ENCODE data around the gene PFDN1. TPM values are rescaled to one million over a fixed set of nuclear protein-coding genes. Genes with fewer than 3 reads are reported as not detected.

Gene PFDN1
- total and polyA plus RNA-seq, 2 experiments from 2014 or later, result 119 to 256 TPM

DNA sequence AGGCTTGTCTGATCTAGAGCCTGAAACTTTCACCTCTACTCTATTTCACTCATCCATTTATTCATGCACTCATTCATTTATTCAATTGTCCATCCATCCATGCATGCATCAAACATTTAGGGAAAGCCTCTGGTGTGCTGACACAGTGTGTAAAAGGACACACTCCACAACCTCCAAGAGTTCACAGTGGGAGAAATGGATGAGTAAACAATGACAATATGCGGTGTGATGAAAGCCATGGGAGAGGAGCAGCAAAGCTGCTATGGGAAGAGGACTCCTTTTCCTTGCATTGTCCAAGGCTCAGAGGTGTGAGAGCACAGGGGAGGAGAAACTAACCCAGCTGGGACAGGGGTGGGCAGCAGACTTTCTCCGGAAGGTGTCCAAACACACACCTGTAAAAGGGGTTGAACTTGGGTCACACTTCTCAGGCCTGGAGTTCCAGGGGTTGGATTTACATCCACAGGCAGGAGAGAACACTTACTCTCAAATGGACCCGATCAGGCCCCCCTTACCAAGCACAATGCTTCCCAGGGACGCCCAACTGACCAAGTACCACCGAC, 21.2 kb upstream of the PFDN1 start (continued):
- TF ChIP-seq, protein P1, sequence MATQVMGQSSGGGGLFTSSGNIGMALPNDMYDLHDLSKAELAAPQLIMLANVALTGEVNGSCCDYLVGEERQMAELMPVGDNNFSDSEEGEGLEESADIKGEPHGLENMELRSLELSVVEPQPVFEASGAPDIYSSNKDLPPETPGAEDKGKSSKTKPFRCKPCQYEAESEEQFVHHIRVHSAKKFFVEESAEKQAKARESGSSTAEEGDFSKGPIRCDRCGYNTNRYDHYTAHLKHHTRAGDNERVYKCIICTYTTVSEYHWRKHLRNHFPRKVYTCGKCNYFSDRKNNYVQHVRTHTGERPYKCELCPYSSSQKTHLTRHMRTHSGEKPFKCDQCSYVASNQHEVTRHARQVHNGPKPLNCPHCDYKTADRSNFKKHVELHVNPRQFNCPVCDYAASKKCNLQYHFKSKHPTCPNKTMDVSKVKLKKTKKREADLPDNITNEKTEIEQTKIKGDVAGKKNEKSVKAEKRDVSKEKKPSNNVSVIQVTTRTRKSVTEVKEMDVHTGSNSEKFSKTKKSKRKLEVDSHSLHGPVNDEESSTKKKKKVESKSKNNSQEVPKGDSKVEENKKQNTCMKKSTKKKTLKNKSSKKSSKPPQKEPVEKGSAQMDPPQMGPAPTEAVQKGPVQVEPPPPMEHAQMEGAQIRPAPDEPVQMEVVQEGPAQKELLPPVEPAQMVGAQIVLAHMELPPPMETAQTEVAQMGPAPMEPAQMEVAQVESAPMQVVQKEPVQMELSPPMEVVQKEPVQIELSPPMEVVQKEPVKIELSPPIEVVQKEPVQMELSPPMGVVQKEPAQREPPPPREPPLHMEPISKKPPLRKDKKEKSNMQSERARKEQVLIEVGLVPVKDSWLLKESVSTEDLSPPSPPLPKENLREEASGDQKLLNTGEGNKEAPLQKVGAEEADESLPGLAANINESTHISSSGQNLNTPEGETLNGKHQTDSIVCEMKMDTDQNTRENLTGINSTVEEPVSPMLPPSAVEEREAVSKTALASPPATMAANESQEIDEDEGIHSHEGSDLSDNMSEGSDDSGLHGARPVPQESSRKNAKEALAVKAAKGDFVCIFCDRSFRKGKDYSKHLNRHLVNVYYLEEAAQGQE (IDR thresholded peaks at IDR 0.05; ENCODE audit: unreplicated experiment), result no peak

DNA sequence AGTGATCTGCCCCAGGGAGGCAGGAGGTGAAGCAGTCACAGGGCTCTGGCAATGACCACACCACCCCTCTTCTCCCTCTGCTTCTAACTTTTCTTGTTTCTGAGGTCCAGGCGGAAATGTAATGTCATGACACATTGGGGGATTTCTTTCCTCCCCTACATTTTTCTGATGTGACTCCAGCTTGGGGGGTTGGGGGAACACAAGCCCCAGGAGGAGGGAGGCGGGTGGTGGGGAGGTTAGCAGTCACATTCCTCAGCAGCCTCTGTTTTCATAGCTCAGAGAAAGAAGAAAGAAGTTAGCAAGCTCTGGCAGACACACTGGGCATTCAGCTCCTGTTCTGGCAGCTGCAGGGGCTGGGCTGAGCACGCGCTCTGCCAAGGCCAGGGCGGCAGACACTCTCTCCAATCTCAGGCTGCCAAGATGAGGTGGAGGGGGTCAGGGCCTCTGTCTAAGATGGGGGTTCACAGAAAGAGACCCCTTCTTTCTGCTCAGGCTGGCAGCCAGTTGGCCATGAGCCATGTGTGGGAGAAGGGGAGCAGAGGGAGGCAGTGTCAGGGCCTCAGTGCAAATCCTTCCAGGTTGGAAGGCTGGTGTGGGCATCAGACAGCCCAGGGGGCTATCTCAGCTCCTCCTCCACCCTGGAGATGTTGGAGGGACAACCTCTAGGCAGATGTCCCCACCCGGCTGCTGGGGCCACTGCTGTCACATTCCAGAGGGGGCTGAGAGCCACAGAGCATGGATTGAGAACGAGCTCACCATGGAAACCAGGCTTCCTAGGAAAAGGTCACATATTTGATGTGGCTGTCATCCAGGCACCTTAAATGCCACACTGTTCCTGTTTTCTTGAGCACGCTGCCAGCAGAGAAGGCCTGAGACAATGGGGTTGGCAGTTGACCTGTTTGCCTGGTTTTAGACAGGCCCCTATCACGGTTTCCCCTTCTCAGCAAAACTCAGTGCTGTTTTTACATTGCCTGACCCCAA, 20.1 kb upstream of the PFDN1 start:
- H3K9me2 ChIP-seq (ENCODE audit: insufficient read depth), result 0 out of 2 replicates have a peak, but pooled peaks cover 5% of the 10 kb centered on the region
- H3K4me3 Mint-ChIP-seq, result no peak overlapping the region
- H3K4me2 ChIP-seq, result no peak overlapping the region
- no peak overlapping the region for H3K27ac ChIP-seq (ENCODE audit: low read depth)
- no peaks in the 10 kb centered on the region for H3K36me3 ChIP-seq (ENCODE audit: insufficient read depth)
- no peak overlapping the region for H2AFZ ChIP-seq
- H3K27ac Mint-ChIP-seq, result no peak overlapping the region
- H3K4me1 ChIP-seq (ENCODE audit: insufficient read depth), result no peaks in the 10 kb centered on the region; the same call in 1 of the 2 replicates
- no peaks in the 10 kb centered on the region for H3K36me3 Mint-ChIP-seq (ENCODE audit: low read depth)
- ATAC-seq, result peak; percentile 25; the same call in 2 of the 3 replicates
- H3K79me2 ChIP-seq (replicated peaks; ENCODE audit: insufficient read depth), result no peaks in the 10 kb centered on the region
- H3K27me3 ChIP-seq (ENCODE audit: insufficient read depth), result no peaks in the 10 kb centered on the region
- no peaks in the 10 kb centered on the region for H3F3A ChIP-seq (replicated peaks; ENCODE audit: low read depth)
- no peak overlapping the region for H3K4me3 ChIP-seq
- H3K4me1 Mint-ChIP-seq, result peaks cover 10% of the 10 kb centered on the region
- H3K9me3 Mint-ChIP-seq, result no peaks in the 10 kb centered on the region
- peaks cover 2% of the 10 kb centered on the region for H3K27me3 Mint-ChIP-seq (ENCODE audit: insufficient read depth, low read depth, poor library complexity)
- peak; percentile 9 for DNase-seq (ENCODE audit: low spot score)
- no peaks in the 10 kb centered on the region for H4K20me1 ChIP-seq (replicated peaks; ENCODE audit: insufficient read depth)
- no peak for TF ChIP-seq ZNF331 (CRISPR knock-in tag; IDR thresholded peaks at IDR 0.05; ENCODE audit: low read depth)
- no peak for TF ChIP-seq JUNB (IDR thresholded peaks at IDR 0.05; ENCODE audit: unreplicated experiment)
- no peak for TF ChIP-seq EZH2phosphoT487 (IDR thresholded peaks at IDR 0.05; ENCODE audit: unreplicated experiment)
- TF ChIP-seq STAT1 (IDR thresholded peaks at IDR 0.05; ENCODE audit: unreplicated experiment), result no peak
- TF ChIP-seq EZH2 (IDR thresholded peaks at IDR 0.05; ENCODE audit: low read depth, unreplicated experiment), result no peak
- TF ChIP-seq, protein P2, sequence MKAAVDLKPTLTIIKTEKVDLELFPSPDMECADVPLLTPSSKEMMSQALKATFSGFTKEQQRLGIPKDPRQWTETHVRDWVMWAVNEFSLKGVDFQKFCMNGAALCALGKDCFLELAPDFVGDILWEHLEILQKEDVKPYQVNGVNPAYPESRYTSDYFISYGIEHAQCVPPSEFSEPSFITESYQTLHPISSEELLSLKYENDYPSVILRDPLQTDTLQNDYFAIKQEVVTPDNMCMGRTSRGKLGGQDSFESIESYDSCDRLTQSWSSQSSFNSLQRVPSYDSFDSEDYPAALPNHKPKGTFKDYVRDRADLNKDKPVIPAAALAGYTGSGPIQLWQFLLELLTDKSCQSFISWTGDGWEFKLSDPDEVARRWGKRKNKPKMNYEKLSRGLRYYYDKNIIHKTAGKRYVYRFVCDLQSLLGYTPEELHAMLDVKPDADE (IDR thresholded peaks at IDR 0.05), result no peak
- TF ChIP-seq, protein P3, sequence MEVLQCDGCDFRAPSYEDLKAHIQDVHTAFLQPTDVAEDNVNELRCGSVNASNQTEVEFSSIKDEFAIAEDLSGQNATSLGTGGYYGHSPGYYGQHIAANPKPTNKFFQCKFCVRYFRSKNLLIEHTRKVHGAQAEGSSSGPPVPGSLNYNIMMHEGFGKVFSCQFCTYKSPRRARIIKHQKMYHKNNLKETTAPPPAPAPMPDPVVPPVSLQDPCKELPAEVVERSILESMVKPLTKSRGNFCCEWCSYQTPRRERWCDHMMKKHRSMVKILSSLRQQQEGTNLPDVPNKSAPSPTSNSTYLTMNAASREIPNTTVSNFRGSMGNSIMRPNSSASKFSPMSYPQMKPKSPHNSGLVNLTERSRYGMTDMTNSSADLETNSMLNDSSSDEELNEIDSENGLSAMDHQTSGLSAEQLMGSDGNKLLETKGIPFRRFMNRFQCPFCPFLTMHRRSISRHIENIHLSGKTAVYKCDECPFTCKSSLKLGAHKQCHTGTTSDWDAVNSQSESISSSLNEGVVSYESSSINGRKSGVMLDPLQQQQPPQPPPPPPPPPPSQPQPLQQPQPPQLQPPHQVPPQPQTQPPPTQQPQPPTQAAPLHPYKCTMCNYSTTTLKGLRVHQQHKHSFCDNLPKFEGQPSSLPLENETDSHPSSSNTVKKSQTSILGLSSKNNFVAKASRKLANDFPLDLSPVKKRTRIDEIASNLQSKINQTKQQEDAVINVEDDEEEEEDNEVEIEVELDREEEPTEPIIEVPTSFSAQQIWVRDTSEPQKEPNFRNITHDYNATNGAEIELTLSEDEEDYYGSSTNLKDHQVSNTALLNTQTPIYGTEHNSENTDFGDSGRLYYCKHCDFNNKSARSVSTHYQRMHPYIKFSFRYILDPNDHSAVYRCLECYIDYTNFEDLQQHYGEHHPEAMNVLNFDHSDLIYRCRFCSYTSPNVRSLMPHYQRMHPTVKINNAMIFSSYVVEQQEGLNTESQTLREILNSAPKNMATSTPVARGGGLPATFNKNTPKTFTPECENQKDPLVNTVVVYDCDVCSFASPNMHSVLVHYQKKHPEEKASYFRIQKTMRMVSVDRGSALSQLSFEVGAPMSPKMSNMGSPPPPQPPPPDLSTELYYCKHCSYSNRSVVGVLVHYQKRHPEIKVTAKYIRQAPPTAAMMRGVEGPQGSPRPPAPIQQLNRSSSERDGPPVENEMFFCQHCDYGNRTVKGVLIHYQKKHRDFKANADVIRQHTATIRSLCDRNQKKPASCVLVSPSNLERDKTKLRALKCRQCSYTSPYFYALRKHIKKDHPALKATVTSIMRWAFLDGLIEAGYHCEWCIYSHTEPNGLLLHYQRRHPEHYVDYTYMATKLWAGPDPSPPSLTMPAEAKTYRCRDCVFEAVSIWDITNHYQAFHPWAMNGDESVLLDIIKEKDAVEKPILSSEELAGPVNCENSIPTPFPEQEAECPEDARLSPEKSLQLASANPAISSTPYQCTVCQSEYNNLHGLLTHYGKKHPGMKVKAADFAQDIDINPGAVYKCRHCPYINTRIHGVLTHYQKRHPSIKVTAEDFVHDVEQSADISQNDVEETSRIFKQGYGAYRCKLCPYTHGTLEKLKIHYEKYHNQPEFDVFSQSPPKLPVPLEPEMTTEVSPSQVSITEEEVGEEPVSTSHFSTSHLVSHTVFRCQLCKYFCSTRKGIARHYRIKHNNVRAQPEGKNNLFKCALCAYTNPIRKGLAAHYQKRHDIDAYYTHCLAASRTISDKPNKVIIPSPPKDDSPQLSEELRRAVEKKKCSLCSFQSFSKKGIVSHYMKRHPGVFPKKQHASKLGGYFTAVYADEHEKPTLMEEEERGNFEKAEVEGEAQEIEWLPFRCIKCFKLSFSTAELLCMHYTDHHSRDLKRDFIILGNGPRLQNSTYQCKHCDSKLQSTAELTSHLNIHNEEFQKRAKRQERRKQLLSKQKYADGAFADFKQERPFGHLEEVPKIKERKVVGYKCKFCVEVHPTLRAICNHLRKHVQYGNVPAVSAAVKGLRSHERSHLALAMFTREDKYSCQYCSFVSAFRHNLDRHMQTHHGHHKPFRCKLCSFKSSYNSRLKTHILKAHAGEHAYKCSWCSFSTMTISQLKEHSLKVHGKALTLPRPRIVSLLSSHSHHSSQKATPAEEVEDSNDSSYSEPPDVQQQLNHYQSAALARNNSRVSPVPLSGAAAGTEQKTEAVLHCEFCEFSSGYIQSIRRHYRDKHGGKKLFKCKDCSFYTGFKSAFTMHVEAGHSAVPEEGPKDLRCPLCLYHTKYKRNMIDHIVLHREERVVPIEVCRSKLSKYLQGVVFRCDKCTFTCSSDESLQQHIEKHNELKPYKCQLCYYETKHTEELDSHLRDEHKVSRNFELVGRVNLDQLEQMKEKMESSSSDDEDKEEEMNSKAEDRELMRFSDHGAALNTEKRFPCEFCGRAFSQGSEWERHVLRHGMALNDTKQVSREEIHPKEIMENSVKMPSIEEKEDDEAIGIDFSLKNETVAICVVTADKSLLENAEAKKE (CRISPR knock-in tag; IDR thresholded peaks at IDR 0.05), result no peak
- TF ChIP-seq POLR2AphosphoS5 (IDR thresholded peaks at IDR 0.05; ENCODE audit: low read depth), result no peak
- TF ChIP-seq CREB1 (CRISPR knock-in tag; IDR thresholded peaks at IDR 0.05; ENCODE audit: low read depth), result no peak
- TF ChIP-seq ZNF114 (CRISPR knock-in tag; IDR thresholded peaks at IDR 0.05), result no peak
- TF ChIP-seq NANOG (IDR thresholded peaks at IDR 0.05; ENCODE audit: borderline replicate concordance), result no peak

Measured in GM23338 (cell line).